GM19324 (cell line): ENCODE results near the gene LRCOL1.

ENCODE experiments used
- ATAC-seq: cut with Tn5 transposase; IDR thresholded peaks from one replicate; pipeline ENCODE4 v1.9.1; 2021; ENCODE audit warnings: mild to moderate bottlenecking, moderate library complexity; ENCODE audit not compliant: unreplicated experiment, low FRiP score

The LRCOL1 gene

DNA sequence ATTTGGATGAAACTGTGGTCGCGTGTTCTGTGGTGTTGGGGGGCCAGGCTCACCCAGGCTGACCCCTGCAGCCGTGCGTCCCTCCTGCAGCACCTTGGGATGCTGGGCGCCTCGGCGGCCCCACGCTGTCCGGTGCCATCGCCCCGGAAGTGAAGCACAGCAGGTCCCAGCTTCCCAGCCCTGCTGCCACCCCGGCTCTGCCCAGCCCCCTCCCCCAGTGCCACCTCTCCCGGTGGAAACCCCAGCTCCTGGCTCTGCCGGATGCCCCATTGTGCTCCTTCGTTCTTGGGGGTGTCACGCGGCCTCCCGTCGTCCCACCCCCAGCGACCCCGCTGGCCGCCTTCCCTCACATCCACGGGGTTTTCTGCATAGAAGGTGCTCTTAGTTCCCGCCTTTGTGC lies 25.2 kb downstream of the LRCOL1 start:
- ATAC-seq: no peak

DNA sequence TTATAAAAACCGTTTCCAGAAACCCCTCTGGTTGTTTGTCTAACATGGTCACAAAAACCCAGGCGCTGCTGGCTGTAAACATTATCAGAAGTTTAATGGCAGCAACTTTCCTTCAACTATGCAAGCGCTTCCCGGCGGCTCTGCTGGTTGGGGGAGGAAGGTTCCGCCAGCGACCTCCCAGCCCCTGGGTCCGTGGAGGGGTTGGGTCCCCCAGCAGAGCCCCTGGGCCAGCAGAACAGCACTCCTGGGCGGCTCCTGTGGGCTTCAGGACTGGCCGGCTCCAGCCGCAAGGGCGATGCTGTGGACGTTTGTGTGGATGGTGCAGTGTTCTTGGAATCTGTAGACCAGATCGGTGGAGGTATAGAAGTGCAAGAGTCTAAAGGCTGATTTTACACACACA lies 26.0 kb downstream of the LRCOL1 start:
- no peak for ATAC-seq

DNA sequence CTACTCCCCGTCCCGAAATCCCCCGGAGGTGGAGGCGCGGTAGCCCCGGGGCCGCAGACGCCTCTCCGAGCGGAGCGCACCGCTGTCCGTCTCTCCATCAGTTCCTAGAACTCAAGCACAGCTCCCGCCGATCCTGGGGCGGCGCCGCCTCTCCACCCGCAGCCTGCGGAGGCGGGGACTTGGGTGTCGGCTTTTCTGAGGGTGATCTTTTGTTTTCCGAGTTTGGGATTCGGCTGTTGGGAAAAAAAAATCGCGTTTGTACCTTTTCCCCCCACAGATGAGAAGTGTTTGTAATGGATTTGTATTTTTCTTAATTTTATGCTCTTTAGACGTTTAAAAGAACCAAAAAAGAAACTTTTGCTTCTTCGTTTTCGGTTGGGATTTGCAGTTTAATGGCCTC lies 26.6 kb downstream of the LRCOL1 start:
- ATAC-seq: no peak

DNA sequence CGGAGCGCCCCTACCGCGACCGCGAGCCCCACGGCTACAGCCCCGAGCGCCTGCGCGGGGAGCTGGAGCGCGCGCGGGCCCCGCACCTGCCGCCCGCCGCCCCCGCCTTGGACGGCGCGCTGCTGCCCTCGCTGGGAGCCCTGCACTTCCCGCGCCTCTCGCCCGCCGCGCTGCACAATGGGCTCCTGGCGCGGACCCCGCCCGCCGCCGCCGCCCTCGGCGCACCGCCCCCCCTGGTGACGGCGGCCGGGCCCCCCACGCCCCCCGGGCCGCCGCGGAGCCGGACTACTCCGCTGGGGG lies 27.0 kb downstream of the LRCOL1 start:
- ATAC-seq: no peak

DNA sequence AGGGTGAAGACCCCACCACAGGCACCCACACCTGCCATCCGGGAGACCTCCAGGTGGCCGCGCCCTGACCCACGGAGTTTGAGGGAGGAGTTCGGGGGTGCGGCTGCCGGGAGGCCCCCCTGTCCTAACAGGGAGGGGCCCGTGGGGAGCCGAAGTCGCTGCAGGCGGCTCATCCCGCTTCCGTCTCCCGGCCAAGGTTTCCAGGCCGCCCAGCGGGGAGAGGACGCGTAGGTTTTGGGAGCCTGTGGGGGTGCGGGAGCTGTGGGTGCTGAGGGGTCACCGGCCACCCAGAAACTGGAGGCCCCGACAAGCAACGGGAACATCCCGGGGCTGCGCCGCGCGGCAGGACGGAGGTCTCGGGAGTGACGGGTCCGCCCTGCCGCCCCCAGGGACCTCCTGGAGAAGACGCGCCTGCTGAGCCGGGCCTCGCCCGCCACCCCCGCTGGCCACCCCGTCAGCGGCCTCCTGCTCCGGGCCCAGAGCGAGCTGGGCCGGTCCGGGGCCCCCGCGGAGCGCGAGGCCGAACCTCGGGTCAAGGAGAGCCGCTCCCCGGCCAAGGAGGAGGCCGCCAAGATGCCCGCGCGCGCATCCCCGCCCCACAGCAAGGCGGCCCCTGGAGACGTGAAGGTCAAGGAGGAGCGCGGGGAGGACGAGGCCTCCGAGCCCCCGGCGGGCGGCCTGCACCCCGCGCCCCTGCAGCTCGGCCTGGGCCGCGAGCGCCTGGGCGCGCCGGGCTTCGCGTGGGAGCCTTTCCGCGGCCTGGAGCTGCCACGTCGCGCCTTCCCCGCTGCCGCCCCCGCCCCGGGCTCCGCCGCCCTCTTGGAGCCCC lies 27.6 kb downstream of the LRCOL1 start:
- ATAC-seq: no peak

DNA sequence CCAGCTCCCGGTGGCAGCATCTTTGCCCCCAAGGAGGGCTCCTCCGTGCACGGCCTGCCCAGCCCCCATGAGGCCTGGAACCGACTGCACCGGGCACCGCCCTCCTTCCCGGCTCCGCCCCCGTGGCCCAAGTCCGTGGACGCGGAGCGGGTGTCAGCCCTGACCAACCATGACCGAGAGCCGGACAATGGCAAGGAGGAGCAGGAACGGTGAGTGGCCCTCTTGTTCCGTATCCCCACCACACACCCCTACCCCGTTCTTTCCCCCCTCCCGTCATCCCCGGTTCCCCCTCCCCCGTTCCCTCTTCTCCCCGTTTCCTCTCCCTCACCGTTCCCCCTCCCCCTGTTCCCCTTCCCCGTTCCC lies 28.3 kb downstream of the LRCOL1 start:
- ATAC-seq: no peak

DNA sequence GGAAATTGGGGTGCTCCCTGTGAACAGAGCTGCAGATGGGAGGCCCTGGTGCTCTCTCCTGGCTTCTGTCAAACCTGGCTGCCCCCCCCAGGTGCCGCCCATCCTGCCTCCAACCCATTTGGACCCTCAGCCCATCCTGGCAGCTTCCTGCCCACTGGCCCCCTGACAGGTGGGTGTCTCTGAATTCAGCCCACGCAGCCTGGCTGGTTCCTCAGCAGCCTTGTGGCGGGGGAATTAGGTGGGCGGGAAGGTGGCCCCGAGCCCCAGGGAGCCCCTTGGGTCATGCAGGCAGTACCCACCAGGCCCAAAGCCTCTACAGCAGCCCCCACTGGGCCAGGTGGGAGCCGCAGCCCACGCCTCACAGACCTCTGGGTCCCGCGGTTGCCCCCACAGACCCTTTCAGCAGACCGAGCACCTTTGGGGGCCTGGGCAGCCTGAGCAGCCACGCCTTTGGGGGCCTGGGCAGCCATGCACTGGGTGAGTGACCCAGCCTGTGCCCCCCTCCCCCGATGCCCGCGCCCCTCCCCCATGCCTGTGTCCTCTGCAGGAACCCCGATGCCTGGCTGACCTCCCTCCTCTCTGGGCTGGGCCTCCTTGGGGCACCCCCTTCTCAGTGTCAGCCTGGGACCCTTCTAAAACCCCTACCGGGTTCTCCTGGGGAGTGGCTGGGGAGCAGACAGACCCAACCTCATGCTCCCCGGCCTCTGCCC lies 28.9 kb downstream of the LRCOL1 start:
- ATAC-seq: no peak

DNA sequence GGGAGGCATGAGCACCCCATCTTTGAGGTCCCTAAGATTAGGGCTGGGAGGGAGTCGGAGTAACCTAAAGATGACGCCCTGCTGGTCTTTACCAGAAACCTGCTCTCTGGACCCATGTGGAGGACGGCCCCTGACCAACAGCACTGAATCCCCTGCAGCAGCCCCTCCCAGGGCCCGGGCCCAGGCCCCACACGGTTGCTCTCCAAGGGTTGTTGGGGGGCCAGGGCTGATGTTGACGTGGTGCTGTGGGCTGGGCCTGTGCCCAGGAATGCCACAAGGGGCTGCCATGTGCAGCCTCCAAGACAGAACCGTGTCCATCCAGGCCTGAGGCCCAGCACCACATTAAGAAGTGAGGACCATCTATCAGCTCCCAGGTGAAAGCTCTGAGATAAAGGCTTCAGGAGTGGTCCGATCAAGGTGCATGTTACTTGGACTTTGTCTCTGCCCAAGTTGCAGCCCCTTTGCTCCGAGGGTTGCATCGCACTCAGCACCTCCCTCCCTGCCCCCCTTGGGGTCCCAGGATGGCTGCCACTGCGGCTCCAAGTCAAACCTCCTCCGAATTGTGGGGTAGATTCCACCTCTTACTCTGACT lies 29.6 kb downstream of the LRCOL1 start:
- ATAC-seq: no peak

DNA sequence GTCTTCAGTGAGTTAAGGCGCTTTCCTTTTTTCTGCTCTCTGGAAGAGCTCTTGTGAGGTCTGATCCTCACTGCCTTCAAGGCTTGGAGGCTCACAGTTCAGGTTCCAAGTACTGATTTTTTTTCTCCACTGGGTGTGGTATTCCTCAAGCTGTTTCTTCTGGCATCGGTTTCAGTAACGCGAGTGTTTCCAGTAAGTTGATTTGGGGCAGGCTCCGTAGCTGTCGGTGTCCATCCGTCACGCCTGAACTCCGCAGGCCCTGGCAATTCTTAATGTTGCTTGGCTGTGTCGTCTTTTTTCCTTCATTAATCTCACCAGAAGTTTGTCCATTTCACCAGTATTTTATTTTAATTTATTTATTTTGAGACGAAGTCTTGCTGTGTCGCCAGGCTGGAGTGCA lies 30.6 kb downstream of the LRCOL1 start:
- ATAC-seq: no peak

DNA sequence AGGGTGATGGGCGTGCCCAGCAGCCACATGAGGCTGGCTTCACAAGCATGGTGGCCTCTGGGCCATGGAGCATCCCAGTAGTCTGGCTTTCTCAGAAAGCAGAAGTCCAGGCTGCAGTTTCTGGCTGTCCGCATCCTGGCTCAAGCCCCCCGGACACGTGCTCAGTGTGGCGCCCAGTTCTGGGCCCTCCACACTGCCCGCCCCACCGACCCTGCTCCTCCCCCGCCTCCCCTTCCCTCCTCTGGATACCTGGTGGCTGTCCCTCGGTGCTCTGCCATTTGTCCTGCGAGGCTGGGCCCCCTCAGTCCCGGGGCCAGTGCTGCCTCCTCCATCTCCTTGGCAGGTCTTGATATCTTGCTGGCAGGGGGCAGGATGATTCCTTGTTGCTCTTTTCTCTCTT lies 31.6 kb downstream of the LRCOL1 start:
- ATAC-seq: no peak

DNA sequence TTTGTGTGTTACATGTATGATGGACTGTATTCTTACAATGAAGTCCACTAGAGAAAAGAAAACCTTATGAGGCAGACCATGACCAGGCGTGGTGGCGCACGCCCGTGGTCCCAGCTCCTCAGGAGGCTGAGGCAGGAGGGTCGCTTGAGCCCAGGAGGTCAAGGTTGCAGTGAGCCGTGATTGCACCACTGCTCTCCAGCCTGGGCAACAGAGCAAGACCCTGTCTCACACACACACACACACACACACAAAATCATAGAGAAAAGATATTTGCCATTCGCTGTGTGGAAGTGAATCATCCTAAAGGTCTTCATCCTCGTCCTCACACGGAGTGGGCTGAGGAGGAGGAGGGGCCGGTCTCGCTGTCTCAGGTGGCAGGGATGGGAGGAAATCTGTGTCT lies 32.3 kb downstream of the LRCOL1 start:
- no peak for ATAC-seq

DNA sequence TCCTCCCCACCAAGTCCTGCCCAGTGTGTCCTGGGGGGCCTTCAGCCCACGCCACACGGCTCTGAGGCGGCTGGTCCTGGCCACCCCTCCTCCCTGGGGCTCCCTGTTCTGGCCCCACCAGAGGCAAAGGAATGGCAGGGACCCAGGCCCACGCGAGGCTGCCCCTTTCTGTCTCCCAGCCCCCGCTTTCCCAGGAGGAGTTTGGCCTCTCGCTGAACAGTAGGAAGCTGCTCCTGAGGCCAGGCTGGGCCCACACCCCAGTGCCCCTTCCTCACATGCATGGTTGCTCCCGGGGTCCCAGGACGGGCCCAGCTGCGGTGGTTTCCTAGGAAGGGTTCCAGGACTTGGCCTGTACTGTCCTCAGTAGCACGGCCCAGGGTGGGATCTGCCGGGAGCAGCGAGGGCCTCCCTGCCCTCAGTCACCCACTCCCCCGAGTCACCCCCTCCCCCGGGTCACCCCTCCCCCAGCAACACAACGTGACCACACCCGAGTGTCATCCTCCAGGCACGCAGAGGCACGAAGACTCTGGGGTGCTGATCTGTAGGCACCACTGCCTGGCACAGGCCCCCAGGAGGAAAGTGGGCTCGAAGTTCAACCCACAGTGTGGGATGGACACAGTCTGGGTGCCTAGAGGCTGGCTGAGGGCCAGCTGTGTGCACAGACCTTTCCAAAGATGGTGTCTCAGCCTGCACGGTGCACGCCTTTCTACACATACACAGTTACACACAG lies 33.0 kb downstream of the LRCOL1 start:
- no peak for ATAC-seq

DNA sequence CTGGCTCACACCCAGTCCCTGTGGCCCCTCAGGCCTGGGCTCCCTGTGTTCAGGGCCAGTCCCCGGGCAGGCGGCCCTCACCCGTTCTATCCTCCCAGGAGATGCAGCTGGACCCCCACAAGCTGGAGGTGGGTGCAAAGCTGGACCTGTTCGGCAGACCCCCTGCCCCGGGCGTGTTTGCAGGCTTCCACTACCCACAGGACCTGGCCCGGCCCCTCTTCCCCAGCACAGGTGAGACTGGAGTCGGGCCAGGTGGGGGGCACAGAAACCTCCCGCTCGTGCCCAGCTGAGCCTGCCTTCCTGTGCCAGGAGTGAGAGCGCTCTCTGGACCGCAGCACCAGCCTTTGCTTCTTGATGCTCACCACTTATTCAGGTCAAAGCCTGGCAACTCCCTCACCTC lies 33.7 kb downstream of the LRCOL1 start:
- no peak for ATAC-seq

DNA sequence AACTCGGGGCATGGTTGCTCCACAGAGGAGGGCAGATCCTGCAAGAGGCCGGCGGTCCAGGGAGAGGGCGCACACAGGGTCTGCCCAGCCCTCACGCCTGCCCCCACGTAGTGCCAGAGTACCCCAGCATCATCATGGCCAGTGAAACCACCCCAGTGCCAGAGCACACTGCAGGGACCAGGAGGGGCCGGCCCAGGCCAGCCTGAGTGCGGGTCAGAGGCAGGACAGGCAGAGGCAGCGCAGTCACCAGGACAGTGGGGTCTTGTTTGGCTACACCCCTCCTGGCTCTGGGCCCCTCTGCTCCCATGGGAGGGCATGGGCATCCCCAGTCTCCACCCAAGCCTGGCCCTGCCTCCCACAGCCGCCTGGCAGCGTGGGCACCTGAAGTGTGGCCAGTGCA lies 34.7 kb downstream of the LRCOL1 start:
- no peak for ATAC-seq

DNA sequence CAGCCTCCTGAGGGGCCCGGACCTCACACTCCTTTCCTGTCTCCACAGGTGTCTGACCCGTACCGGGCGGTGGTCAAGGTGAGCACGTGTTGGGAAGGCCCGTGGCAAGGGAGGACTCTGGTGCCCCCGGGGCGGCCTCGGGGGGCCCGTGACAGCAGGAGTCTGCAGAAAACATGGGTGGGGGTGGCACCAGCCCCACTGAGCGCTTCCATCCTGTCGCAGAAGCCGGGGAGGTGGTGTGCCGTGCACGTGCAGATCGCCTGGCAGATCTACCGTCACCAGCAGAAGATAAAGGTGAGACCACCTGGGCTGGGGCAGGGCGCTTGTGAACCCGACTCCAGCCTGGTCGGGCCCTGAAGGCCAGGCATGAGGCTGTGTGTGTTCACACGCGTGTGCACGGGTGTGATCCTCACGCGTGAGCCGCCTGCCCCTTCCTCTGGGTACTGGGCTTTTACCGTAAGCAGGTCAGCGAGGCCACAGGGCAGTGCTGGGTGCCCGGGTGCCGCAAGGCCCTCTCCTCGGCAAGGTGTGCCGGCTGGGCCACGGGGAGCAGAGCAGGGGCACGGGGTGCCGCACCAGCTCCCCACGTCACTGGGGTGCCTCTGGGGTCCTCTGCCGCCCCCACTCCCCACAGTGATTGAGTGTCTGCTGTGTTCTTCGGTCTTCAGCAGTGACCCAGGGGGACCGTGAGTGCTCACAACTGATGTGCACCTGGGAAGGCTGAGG lies 35.9 kb downstream of the LRCOL1 start:
- ATAC-seq: no peak

DNA sequence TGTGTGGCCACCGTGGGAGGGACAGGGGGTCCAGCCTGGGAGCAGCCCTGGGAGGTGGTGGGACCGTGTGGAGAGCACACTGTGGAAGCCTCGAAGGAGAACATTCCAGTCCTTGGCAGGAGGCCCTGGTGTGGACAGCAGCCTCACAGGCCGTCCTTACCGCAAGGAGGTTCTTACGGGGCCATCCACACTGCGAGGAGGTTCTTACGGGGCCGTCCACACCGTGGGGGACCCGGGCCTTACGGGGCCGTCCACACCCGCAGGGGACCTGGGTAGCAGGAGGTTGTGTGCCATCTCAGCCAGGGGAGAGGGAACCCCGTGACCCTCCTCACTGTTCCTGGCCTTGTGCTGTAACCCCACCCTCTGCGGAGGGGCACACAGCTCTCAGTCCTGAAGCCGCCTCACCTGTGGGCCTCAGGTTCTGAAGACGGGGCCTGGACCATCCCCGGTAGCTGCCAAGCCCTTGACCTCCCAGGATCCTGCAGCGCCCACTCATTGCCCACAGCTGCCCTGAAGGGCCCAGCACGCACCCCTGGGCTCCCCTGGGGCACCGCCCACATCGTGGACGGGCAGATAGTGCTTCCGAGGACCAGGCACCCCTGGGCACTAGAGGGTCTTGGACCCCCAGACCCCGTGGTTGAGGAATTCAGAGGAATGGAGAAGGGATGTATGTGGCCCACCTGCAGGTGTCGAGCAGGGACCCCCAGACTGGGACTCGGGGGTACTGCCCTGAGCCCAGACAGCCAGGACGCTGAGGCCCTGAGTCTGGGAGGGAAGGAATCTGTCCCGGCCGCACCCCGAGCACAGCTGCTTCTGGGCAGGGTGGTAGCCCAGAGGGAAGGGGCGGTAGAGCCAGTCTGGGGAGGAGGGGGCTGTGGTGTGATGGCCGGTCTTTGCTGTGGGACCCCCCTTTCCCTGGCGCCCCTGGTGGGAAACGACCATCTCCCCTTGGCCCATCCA lies 37.3 kb downstream of the LRCOL1 start:
- ATAC-seq: no peak

DNA sequence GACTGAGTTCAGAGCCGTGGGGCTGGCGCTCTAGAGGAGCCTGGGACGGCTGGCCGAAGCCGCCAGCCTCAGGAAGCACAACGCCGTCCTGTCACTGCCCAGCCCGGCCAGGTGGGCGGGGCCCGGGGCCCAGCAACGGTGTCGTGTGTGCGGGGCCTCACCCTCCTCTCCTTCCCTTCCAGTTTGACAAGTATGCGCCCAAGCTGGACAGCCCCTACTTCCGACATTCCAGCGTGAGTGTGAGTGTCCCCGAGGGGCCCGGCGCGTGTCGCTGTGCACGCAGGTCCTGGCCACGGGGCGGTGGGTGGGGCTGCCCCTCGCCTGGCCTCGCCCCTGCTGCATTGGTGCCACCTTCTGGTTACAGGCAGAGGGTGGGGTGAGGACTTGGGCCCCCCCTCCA lies 38.3 kb downstream of the LRCOL1 start:
- ATAC-seq: no peak

DNA sequence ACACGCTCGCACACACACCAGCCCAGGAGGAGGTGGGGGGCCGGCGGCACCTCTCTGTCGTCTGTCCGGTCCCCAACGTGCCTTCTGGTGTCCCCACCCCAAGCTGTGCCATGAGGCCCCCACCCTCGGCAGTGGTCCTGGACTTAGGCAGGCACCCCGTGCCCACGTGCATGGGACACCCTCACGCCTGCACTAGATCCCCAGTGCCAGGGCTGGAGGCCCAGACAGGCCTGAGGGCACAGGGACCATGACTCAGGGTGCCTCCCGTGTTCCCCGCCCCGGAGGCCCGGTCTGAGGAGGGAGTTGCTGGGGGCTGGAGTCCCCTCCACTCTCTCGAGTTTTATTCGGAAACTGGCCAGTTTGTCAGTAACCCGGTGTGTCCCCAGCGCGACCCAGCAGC lies 38.8 kb downstream of the LRCOL1 start:
- no peak for ATAC-seq

DNA sequence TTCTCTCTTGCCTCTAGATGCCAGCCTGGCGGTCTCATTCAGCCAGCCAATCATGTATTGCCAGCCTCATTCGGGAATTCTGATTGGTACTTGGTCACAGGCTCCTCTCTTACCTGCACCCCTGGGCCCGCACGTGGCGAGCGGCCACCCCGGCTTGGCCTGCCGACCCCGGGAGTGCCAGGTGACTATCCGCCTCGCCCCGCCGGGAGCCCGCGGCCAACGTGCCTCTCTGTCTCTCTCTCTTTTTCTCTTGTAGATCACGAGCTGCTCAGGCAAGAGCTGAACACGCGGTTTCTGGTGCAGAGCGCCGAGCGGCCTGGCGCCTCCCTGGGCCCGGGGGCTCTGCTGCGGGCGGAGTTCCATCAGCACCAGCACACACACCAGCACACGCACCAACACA lies 39.3 kb downstream of the LRCOL1 start:
- ATAC-seq: no peak

DNA sequence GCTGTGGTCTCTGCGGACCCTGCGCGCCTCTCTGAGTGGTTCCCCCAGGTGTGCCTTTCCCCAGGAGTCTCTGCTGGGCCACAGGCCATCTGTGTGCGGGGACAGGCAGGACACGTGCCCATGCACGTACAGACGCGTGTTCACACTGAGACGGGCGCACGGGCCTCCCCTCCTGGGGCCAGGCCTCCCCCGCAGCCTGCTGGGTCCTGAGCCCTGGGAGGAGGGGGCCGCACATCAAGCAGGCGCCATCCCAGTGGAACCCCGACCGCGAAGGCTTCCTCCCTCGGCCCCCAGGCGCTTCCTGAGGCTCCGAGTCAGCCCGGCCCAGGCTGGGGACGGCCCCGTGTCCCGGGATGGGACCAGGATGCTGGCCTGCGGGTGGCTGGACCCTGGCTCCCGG lies 39.7 kb downstream of the LRCOL1 start:
- ATAC-seq: no peak
